ENCODE data around the gene CLIP4. TPM values are rescaled to one million over a fixed set of nuclear protein-coding genes. Genes with fewer than 3 reads are reported as not detected.

Gene CLIP4
- total and polyA plus RNA-seq, 2 of the 13 experiments (the other 11 are each of a cell fraction or from before 2014, with no cell fraction given) = 0.46 to 0.49 TPM

GRCh38 chr2:29119211-29119610 is 4.0 kb downstream of the CLIP4 start:
- no peak overlapping the region for H3K4me3 ChIP-seq (replicated peaks in 1 of 3; ENCODE audit: insufficient read depth in 1 of 3, low read depth in 2 of 3, low read length in 3 of 3)
- DNase-seq (ENCODE audit: low spot score) (no peak), ATAC-seq (no peak), FAIRE-seq (no peak)
- H3K36me3 ChIP-seq (replicated peaks in 1 of 2; ENCODE audit: control insufficient read depth in 1 of 2, insufficient read depth in 2 of 2, low read length in 2 of 2) = no peaks in the 10 kb centered on the region
- no peaks in the 10 kb centered on the region for H3K79me2 ChIP-seq (ENCODE audit: insufficient read depth, low read length)
- no peak overlapping the region for H3K27ac ChIP-seq (ENCODE audit: extremely low read length, insufficient read depth, low read length)
- H3K9ac ChIP-seq (ENCODE audit: insufficient read depth, low read depth, low read length) = no peak overlapping the region
- ChIA-PET CTCF (ENCODE audit: low intra/inter-chr PET ratio, low total read pairs) (no interaction called here), POLR2A (no interaction called here)
- no peaks in the 10 kb centered on the region for H4K20me1 ChIP-seq (ENCODE audit: insufficient read depth, low read length)
- H2AFZ ChIP-seq (ENCODE audit: low read length) = no peak overlapping the region
- WGBS (ENCODE audit: low lambda C conversion rate) = 44% methylated on average over 4 of the region's 4 CpGs
- H3K27me3 ChIP-seq (ENCODE audit: control insufficient read depth in 1 of 2, insufficient read depth in 2 of 2, low read length in 2 of 2) = no peaks in the 10 kb centered on the region
- intact Hi-C loops (cut with micrococcal nuclease; ENCODE audit: unreplicated experiment) (no loop called here), in situ Hi-C loops (cut with HindIII; ENCODE audit: extremely low pct_ligation_motif_present, low pct_unique_long_range_greater_than_20kb) (no loop called here)
- peaks cover 20% of the 10 kb centered on the region for H3K4me1 ChIP-seq (ENCODE audit: insufficient read depth, low read length)
- H3K4me2 ChIP-seq (ENCODE audit: low read depth, low read length) = no peak overlapping the region
- no TSS peak for BruUV-seq (replicated peaks)
- peaks cover 3% of the 10 kb centered on the region; the same call in 1 of the 2 replicates for H3K9me3 ChIP-seq (ENCODE audit: low read length)
- TF ChIP-seq ZNF558 (CRISPR knock-in tag; IDR thresholded peaks at IDR 0.05; ENCODE audit: borderline replicate concordance) (no peak), MBNL3 (CRISPR knock-in tag; conservative IDR thresholded peaks at IDR 0.05) (no peak), ZSCAN31 (CRISPR knock-in tag; IDR thresholded peaks at IDR 0.05; ENCODE audit: low read depth) (no peak), ISX (CRISPR knock-in tag; conservative IDR thresholded peaks at IDR 0.05) (no peak), ZSCAN9 (CRISPR knock-in tag; IDR thresholded peaks at IDR 0.05; ENCODE audit: borderline replicate concordance) (no peak), KDM4B (CRISPR knock-in tag; IDR thresholded peaks at IDR 0.05) (no peak), MED1 (CRISPR knock-in tag; IDR thresholded peaks at IDR 0.05) (no peak), ZNF337 (CRISPR knock-in tag; IDR thresholded peaks at IDR 0.05; ENCODE audit: borderline replicate concordance, low read depth) (no peak), E2F5 (CRISPR knock-in tag; conservative IDR thresholded peaks at IDR 0.05) (no peak), ZNF761 (CRISPR knock-in tag; conservative IDR thresholded peaks at IDR 0.05) (no peak), ZFP36L1 (CRISPR knock-in tag; IDR thresholded peaks at IDR 0.05) (no peak), CEBPG (CRISPR knock-in tag; IDR thresholded peaks at IDR 0.05) (no peak), ZNF512 (CRISPR knock-in tag; IDR thresholded peaks at IDR 0.05) (no peak), ZNF75D (CRISPR knock-in tag; IDR thresholded peaks at IDR 0.05; ENCODE audit: borderline replicate concordance) (no peak), ZNF318 (CRISPR knock-in tag; IDR thresholded peaks at IDR 0.05) (no peak)
